GM10847 (cell line): ENCODE data around the gene CLCN1.

Source experiments
- POLR2A ChIP-seq: IDR thresholded peaks from 2 replicates; pipeline ENCODE4 v1.6.1; 2011; ENCODE audit not compliant: insufficient read length; ENCODE audit errors: extremely low read depth

CLCN1 gene

GRCh38 chr7:143382126-143382790 lies 66.3 kb downstream of the CLCN1 start:
- no peak for TF ChIP-seq POLR2A

- no peak for TF ChIP-seq POLR2A
Observed at GRCh38 chr7:143382791-143383641, 67.1 kb downstream of the CLCN1 start.

GRCh38 chr7:143383642-143383957 lies 67.7 kb downstream of the CLCN1 start:
- TF ChIP-seq POLR2A, result no peak

GRCh38 chr7:143384148-143384547 lies 68.2 kb downstream of the CLCN1 start:
- TF ChIP-seq POLR2A, result no peak

- TF ChIP-seq POLR2A, result no peak
Observed at GRCh38 chr7:143384661-143385631, 69.0 kb downstream of the CLCN1 start.

GRCh38 chr7:143385891-143386781 lies 70.2 kb downstream of the CLCN1 start:
- no peak for TF ChIP-seq POLR2A

- no peak for TF ChIP-seq POLR2A
Observed at GRCh38 chr7:143387156-143387975, 71.5 kb downstream of the CLCN1 start.

- no peak for TF ChIP-seq POLR2A
Observed at GRCh38 chr7:143388051-143388450, 72.1 kb downstream of the CLCN1 start.

- no peak for TF ChIP-seq POLR2A
Observed at GRCh38 chr7:143388491-143389101, 72.7 kb downstream of the CLCN1 start.

- TF ChIP-seq POLR2A, result no peak
Observed at GRCh38 chr7:143389316-143390103, 73.6 kb downstream of the CLCN1 start.

GRCh38 chr7:143390104-143390772 lies 74.3 kb downstream of the CLCN1 start:
- no peak for TF ChIP-seq POLR2A

- TF ChIP-seq POLR2A, result no peak
Observed at GRCh38 chr7:143390773-143391317, 74.9 kb downstream of the CLCN1 start.
